DMS 273 (cell line): ENCODE measurements around the gene CNTD1.
A peak's percentile ranks its signal among the peaks of the same experiment; 100 is the strongest.
"Not testable (repeated sequence)": the region's sequence is repeated elsewhere in the genome, so short reads cannot be mapped to it uniquely, and the experiment has no call there.

Source experiments
- DNase-seq: peaks from one replicate; lab custom pipeline; 2025; ENCODE audit not compliant: unreplicated experiment; lab: John Stamatoyannopoulos, UW

CNTD1 gene

DNA sequence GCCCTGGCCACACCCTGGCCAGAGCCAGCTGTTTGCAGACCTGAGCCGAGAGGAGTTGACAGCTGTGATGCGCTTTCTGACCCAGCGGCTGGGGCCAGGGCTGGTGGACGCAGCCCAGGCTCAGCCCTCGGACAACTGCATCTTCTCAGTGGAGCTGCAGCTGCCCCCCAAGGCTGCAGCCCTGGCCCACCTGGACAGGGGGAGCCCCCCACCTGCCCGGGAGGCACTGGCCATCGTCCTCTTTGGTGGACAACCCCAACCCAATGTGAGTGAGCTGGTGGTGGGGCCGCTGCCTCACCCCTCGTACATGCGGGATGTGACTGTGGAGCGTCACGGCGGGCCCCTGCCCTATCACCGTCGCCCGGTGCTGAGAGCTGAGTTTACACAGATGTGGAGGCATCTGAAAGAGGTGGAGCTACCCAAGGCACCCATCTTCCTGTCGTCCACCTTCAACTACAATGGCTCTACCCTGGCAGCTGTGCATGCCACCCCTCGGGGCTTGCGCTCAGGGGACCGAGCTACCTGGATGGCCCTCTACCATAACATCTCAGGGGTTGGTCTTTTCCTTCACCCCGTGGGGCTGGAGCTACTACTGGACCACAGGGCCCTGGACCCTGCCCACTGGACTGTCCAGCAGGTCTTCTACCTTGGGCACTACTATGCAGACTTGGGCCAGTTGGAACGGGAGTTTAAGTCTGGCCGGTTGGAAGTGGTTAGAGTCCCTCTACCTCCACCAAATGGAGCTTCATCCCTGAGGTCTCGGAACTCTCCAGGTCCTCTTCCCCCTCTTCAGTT is 46.3 kb downstream of the CNTD1 start:
- no peak for DNase-seq

DNA sequence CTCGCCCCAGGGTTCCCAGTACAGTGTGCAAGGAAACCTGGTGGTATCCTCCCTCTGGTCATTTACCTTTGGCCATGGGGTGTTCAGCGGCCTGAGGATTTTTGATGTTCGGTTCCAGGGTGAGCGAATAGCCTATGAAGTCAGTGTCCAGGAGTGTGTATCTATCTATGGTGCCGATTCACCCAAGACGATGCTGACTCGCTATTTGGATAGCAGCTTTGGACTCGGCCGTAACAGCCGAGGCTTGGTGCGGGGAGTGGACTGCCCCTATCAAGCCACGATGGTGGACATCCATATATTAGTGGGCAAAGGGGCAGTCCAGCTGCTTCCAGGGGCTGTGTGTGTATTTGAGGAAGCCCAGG is 46.9 kb downstream of the CNTD1 start:
- no peak for DNase-seq

DNA sequence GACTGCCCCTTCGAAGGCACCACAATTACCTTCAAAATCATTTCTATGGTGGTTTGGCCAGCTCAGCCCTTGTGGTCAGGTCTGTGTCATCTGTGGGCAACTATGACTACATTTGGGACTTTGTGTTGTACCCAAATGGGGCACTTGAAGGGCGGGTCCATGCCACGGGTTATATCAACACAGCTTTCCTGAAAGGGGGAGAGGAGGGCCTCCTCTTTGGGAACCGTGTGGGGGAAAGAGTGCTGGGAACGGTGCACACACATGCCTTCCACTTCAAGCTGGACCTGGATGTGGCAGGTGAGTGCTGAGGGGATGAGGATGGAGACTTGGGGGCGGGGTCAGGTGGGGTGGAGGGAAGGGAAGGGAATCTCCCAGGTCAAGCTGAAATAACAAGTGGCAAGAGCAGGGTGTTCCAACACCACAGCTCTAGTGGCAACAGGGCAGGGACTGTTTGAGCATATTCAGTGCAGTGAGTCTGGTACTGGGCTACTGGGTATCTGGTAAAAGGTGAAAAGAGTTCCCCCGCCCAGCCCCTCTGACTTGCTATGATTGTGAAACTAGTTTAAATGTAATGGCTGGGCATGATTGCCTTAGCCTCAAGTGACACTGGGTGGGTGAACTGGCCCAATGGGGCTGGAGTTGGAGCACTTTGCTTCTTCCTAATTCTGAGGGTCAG is 47.4 kb downstream of the CNTD1 start:
- DNase-seq, result no peak

DNA sequence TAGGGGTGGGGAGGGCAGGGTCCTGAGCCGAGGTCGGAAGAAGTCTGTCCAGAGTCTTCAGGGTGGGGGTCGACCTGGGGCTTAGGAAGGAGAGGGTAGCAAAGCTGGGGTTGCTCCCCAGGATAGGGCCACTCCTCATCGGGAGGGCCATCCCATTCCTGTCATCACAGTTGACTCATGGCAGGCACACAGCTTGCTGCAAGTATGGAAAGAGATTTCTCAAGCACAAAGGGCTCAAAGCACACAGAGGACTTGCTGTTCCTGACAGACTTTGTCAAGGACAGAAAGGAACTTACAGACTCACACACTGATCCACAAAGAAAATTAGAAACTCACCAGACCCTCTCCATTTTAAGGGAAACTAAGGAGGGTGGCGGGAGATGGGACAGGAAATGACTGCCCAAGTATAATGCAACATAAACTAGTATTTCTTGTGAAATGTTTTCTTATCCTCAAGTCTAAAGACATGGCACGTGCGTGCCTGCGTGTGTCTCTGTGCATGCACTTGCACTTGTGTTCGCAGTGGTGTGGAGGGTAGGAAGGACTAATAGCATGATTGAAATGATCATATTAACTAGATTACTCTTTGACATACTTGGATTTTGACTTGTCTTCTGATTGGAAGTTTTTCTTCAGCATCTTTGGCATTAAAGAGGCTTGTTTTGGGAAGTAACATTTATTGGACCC is 48.1 kb downstream of the CNTD1 start:
- DNase-seq, result peak; percentile 29

DNA sequence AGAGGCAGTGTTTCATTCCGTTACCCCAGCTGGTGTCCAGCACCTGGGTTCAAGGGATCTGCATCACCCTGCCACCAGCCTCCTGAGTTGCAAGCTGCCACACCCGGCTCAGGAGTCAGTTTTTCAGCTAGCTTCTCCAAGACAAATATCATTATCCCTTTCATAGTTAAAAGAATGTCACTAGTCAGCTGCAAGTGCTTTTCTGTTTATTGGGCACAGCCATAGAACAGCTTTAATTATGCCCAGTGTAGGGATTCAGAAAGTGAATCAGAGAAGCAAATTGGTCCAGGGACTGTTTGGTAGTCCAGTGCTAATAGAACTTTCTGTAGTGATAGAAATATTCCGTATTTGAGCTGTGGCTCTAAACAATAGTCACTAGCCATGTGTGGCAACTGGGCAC is 49.4 kb downstream of the CNTD1 start:
- no peak for DNase-seq

DNA sequence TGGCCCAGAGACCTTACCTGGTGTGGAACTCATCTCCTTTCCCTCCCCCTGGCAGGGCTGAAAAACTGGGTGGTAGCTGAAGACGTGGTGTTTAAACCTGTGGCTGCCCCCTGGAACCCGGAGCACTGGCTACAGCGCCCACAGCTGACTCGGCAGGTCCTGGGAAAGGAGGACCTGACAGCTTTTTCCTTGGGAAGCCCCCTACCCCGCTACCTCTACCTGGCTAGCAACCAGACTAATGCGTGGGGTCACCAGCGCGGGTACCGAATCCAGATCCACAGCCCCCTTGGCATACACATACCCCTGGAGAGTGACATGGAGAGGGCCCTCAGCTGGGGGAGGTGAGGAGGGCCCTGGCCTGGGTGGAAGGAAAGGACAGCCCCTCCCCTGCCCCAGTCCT is 50.4 kb downstream of the CNTD1 start:
- no peak for DNase-seq

DNA sequence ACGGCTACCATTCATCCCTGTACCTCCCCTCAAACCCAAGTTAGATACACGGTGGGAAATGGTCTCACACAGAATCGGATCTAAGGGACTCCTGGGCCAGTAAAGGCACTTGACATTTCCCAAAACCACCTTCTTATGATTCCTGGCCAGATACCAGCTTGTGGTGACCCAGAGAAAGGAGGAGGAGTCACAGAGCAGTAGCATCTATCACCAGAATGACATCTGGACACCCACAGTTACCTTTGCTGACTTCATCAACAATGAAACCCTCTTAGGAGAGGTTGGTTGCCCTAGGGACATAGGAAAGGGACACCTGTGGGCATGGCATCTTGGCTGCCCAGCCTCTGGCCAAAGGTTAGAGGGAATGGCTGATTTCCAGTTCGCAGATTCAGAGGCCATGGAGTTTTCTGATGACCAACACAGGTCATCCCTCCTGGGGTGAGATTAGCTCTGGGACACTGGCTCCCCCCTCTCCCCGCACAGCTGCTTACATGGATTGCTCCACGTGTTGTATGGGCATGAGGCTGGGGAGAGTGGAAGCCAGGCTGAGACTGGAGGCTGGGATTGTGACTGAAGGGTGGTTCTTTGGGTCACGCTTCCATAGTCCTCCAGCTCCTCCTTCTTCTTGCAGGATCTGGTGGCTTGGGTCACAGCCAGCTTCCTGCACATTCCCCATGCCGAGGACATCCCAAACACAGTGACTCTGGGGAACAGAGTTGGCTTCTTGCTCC is 51.0 kb downstream of the CNTD1 start:
- no peak for DNase-seq

DNA sequence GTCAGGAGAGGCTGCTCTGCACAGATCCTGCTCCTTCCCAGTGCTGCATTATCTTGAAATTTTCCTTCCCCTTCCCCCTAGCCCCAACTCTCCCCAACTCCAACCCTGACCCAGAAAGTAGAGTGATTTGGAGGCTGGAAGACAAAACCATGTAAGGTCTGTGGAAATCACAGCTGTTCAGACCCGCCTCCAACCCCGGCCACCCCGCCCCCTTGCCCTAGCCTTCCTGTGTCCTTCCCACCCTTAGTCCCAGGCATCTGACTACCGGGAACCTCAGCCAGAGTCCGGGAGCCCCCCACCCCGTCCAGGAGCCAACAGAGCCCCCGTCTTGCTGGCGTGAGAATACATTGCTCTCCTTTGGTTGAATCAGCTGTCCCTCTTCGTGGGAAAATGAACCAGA is 52.3 kb downstream of the CNTD1 start, which contains the start of gene AOC3:
TSS of gene AOC3 (plus strand) at position 246 of the 400 bp plus-strand sequence. CDS start at position 391, 145 bp downstream.
- DNase-seq, result no peak

DNA sequence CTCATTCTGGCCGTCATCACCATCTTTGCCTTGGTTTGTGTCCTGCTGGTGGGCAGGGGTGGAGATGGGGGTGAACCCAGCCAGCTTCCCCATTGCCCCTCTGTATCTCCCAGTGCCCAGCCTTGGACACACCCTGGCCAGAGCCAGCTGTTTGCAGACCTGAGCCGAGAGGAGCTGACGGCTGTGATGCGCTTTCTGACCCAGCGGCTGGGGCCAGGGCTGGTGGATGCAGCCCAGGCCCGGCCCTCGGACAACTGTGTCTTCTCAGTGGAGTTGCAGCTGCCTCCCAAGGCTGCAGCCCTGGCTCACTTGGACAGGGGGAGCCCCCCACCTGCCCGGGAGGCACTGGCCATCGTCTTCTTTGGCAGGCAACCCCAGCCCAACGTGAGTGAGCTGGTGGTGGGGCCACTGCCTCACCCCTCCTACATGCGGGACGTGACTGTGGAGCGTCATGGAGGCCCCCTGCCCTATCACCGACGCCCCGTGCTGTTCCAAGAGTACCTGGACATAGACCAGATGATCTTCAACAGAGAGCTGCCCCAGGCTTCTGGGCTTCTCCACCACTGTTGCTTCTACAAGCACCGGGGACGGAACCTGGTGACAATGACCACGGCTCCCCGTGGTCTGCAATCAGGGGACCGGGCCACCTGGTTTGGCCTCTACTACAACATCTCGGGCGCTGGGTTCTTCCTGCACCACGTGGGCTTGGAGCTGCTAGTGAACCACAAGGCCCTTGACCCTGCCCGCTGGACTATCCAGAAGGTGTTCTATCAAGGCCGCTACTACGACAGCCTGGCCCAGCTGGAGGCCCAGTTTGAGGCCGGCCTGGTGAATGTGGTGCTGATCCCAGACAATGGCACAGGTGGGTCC is 52.9 kb downstream of the CNTD1 start:
- not testable (repeated sequence) for DNase-seq

DNA sequence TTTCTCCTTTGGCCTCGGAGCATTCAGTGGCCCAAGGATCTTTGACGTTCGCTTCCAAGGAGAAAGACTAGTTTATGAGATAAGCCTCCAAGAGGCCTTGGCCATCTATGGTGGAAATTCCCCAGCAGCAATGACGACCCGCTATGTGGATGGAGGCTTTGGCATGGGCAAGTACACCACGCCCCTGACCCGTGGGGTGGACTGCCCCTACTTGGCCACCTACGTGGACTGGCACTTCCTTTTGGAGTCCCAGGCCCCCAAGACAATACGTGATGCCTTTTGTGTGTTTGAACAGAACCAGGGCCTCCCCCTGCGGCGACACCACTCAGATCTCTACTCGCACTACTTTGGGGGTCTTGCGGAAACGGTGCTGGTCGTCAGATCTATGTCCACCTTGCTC is 53.7 kb downstream of the CNTD1 start:
- no peak for DNase-seq

DNA sequence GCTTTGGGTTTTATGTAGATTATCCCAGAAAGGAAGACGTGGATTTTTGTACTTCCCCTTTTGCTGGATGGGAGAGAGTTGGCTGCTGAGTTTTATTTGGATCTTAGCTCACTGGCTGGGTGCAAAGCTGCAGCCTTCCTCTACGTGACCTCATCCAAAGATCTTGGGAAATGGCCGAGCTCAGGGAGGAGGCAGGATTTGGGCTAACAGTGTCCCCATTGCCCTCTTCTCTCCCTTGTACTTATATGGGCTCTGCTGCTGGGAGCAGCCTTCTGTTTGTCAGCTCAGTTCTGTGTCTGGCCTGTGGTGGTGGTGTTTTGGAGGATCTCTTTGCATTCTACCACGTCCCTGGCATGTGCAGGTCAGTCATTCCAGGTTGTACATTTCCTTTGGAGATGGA is 54.3 kb downstream of the CNTD1 start:
- no peak for DNase-seq

DNA sequence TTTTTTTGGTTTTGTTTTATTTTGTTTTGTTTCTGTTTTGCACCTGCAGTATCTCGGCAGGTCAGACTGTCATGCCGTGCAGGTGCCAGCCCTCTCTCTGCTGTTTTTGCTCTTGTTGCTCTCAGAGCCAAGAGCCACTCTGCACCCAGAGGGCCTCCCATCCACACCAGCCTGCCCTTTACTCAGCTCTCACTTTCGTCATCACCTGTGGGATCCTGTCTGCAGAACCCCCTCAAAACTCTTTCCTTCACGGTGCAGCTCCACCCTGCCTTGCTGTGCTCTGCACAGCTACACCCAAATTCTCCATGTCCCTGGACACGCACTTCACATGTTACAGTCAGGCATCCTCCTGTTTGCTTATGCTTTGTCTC is 54.9 kb downstream of the CNTD1 start:
- DNase-seq, result no peak

DNA sequence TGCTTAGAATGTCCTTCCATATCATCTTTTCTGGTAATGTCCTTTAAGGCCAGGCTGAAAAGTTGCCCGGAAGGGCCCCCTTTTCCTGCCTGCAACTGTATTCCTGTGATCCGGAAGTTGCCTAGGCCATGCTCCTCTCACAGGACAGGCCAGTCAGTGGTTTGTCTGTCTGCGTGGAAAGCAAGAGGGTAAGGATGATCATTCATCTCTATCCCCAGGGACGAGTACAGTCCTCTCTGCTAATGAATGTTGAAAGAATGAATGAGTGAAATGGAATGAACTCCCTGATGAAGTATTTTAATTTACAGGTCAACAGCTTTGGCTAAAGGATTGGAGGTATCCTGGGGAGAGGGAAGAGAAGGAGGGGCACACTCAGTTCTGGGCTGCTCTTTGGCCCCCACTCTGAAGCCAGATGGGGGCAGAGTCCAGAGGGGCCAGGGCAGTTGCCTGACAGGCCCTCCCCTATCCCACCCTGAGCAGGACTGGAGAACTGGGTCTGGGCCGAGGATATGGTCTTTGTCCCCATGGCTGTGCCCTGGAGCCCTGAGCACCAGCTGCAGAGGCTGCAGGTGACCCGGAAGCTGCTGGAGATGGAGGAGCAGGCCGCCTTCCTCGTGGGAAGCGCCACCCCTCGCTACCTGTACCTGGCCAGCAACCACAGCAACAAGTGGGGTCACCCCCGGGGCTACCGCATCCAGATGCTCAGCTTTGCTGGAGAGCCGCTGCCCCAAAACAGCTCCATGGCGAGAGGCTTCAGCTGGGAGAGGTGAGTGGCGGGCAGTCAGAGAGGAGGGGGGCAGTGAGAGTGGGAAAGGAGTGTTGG is 55.5 kb downstream of the CNTD1 start:
- no peak for DNase-seq

DNA sequence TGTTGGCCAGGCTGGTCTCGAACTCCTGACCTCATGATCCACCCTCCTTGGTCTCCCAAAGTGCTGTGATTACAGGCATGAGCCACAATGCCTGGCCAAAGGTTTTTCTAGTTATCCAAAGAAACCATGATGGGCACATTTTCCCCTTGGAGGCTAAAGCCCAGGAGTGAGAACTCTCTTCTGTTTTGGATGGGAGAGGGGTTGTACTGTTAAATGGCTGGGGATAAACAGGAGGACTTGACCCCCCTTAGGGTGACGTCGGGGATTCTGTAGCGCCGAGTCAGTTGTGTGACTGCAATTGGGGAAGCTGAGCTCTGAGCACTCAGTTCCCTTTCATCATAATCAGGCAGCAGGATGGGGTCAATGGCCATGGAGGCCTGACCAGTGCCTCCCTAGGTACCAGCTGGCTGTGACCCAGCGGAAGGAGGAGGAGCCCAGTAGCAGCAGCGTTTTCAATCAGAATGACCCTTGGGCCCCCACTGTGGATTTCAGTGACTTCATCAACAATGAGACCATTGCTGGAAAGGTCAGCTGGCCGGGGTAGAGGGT is 56.5 kb downstream of the CNTD1 start:
- no peak for DNase-seq

DNA sequence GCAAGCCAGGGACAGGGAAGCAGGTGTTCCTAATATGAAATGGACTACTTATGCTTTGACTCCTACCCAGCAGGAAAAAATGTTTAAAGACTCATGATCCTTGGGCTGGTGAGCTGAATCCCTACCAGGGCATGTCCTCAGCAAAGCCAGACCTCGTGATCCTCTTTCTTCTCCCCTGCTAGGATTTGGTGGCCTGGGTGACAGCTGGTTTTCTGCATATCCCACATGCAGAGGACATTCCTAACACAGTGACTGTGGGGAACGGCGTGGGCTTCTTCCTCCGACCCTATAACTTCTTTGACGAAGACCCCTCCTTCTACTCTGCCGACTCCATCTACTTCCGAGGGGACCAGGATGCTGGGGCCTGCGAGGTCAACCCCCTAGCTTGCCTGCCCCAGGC is 57.4 kb downstream of the CNTD1 start:
- DNase-seq, result not testable (repeated sequence)

DNA sequence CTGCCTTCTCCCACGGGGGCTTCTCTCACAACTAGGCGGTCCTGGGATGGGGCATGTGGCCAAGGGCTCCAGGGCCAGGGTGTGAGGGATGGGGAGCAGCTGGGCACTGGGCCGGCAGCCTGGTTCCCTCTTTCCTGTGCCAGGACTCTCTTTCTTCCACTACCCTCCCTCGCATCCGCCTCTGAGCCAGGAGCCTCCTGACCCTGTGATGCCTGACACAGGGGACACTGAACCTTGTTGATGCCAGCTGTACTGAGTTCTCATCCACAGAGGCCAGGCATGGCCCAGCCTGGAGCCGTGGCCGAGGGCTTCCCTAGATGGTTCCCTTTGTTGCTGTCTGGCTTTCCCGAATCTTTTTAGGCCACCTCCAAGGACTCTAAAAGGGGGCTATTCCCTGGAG is 57.9 kb downstream of the CNTD1 start:
- DNase-seq, result not testable (repeated sequence)

DNA sequence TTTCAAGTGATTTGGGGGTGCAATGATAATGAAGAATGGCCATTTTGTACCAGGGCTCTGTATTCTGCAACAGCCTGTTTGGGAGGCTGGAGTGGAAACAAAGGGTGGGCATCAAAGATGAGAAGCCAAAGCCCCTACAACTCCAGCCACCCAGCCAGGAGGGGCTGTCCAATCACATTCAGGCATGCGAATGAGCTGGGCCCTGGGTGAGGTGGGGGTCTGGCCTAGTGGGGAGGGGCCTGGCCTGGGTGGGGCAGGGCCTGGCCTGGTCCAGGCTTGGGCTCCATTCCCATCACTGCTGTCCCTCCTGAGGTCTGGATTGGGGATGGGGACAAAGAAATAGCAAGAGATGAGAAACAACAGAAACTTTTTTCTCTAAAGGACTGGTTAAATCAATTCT is 58.7 kb downstream of the CNTD1 start:
- DNase-seq, result no peak
